Brain pericyte (primary cell): Measurements from ENCODE around the gene IDS.

Source experiments
- DNase-seq: peaks from one replicate; pipeline ENCODE4 v3.0.0-alpha.2; 2012; ENCODE audit warnings: low read depth, low spot score

The IDS gene

GRCh38 chrX:149461746-149462145, 43.4 kb downstream of the IDS start:
- no peak for DNase-seq

GRCh38 chrX:149458586-149458985, 46.5 kb downstream of the IDS start:
- no peak for DNase-seq

- no peak for DNase-seq
Observed at GRCh38 chrX:149456476-149457245, 48.4 kb downstream of the IDS start.

- DNase-seq = no peak
Observed at GRCh38 chrX:149455934-149456333, 49.2 kb downstream of the IDS start.

GRCh38 chrX:149453906-149454822, 50.9 kb downstream of the IDS start:
- no peak for DNase-seq

GRCh38 chrX:149453030-149453429, 52.1 kb downstream of the IDS start:
- DNase-seq = no peak

- no peak for DNase-seq
Observed at GRCh38 chrX:149433451-149433850, 71.7 kb downstream of the IDS start.

- no peak for DNase-seq
Observed at GRCh38 chrX:149433051-149433450, 72.1 kb downstream of the IDS start.
